K562 (cell line): ENCODE measurements around the gene RSPH6A. TPM values are rescaled to one million over a fixed set of nuclear protein-coding genes. Genes with fewer than 3 reads are reported as not detected.

ENCODE experiments used
- CCNT2 ChIP-seq: IDR thresholded peaks from 2 replicates; pipeline ENCODE4 v1.6.1; 2011; ENCODE audit warnings: borderline replicate concordance, low read depth, mild to moderate bottlenecking, moderate library complexity, mixed read lengths, low read length; ENCODE audit not compliant: insufficient read length; ENCODE audit errors: extremely low read depth
- E2F6 ChIP-seq, 2 experiments: IDR thresholded peaks; 2 replicates each; pipeline ENCODE4 v1.6.1; 2011; ENCODE audit warnings: borderline replicate concordance in 1 of 2, control low read depth in 1 of 2, low read depth in 1 of 2, low read length in 1 of 2, mild to moderate bottlenecking in 1 of 2, mixed read lengths in 1 of 2, moderate library complexity in 1 of 2; ENCODE audit not compliant: insufficient read depth in 1 of 2, insufficient read length in 1 of 2, poor library complexity in 1 of 2, severe bottlenecking in 1 of 2; ENCODE audit errors: extremely low read depth in 1 of 2
- EGR1 ChIP-seq: fragments of 450-650 bp; conservative IDR thresholded peaks from 2 replicates; pipeline ENCODE4 v1.6.1; 2017; ENCODE audit warnings: mild to moderate bottlenecking
- ELK3 ChIP-seq: fragments of 450-650 bp; formaldehyde crosslinking; IDR thresholded peaks from 2 replicates; pipeline ENCODE4 v1.4.0; 2020; ENCODE audit warnings: mild to moderate bottlenecking
- MXI1 ChIP-seq: IDR thresholded peaks from 2 replicates; pipeline ENCODE4 v1.6.1; 2011; ENCODE audit warnings: low read depth, mild to moderate bottlenecking, improper control_type of control experiment, low read length
- NFXL1 ChIP-seq: fragments of 450-650 bp; formaldehyde crosslinking; IDR thresholded peaks from 2 replicates; pipeline ENCODE4 v1.4.0; 2021; ENCODE audit warnings: mild to moderate bottlenecking
- PHB2 ChIP-seq: fragments of 450-650 bp; IDR thresholded peaks from 2 replicates; pipeline ENCODE4 v1.6.1; 2017; ENCODE audit warnings: low read depth
- SAFB2 ChIP-seq: fragments of 200-400 bp; formaldehyde crosslinking; IDR thresholded peaks from 2 replicates; pipeline ENCODE4 v1.6.1; 2018; ENCODE audit warnings: borderline replicate concordance, low read length, low read depth, moderate library complexity; ENCODE audit not compliant: severe bottlenecking
- SIN3A ChIP-seq, 2 experiments: fragments of 150-350 bp in 1 of 2; IDR thresholded peaks; 2 replicates each; pipeline ENCODE4 v1.6.1; 2011 to 2016; ENCODE audit warnings: borderline replicate concordance in 2 of 2, low read depth in 2 of 2, low read length in 2 of 2, mild to moderate bottlenecking in 2 of 2, moderate library complexity in 2 of 2; ENCODE audit not compliant: control insufficient read depth in 1 of 2
- SMARCB1 ChIP-seq: IDR thresholded peaks from 2 replicates; pipeline ENCODE4 v1.6.1; 2011; ENCODE audit warnings: improper control_type of control experiment, low read depth; ENCODE audit not compliant: insufficient read length
- SP2 ChIP-seq: IDR thresholded peaks from 2 replicates; pipeline ENCODE4 v1.6.1; 2011; ENCODE audit warnings: mild to moderate bottlenecking, low read depth, low read length, moderate library complexity; ENCODE audit not compliant: poor library complexity, severe bottlenecking; ENCODE audit errors: extremely low read depth
- STAT6 ChIP-seq: sonication (generic); formaldehyde crosslinking; IDR thresholded peaks from 2 replicates; pipeline ENCODE4 v1.8.1; 2023; ENCODE audit warnings: mild to moderate bottlenecking, missing genetic modification reagents
- TEAD1 ChIP-seq, 2 experiments: fragments of 450-650 bp in 1 of 2; sonication (generic) in 1 of 2; formaldehyde crosslinking; IDR thresholded peaks; 2 replicates each; pipeline versions ENCODE4 v1.4.0 to v1.8.0; 2020 to 2022; ENCODE audit warnings: mild to moderate bottlenecking in 2 of 2, missing genetic modification reagents in 1 of 2
- ZBTB9 ChIP-seq: fragments of 450-650 bp; formaldehyde crosslinking; IDR thresholded peaks from 2 replicates; pipeline ENCODE4 v1.4.0; 2020; ENCODE audit warnings: mild to moderate bottlenecking, moderate library complexity
- ZNF512 ChIP-seq: IDR thresholded peaks from 2 replicates; pipeline ENCODE4 v1.6.1; 2016; ENCODE audit warnings: missing genetic modification characterization, missing compliant biosample characterization
- ZNF644 ChIP-seq: fragments of 200-800 bp; sonication (Bioruptor generic); IDR thresholded peaks from 2 replicates; pipeline ENCODE4 v1.6.1; 2016; ENCODE audit warnings: low read depth, missing genetic modification characterization, missing compliant biosample characterization
- ZNF668 ChIP-seq: fragments of 250-450 bp; sonication (Bioruptor Pico); IDR thresholded peaks from 2 replicates; pipeline ENCODE4 v1.8.0; 2022; ENCODE audit warnings: mild to moderate bottlenecking, inconsistent platforms
- polyA plus RNA-seq, 8 experiments: library from polyadenylated mRNA; depleted of rRNA in 4 of 8; stranded (reverse) in 5 of 8; unstranded in 3 of 8; fragments of >200 nt; fragmentation: Nextera tagmentation in 2 of 8; fragmentation: Illumina TruSeq in 1 of 8; extraction: Ambion mirVana in 2 of 8; extraction: Trizol in 1 of 8; gene quantifications; 2 replicates each; pipeline versions ENCODE4 v1.2.1 to v1.2.3, GENCODE V29; 2011 to 2014; ENCODE audit warnings: inconsistent platforms in 1 of 8, missing spikeins in 1 of 8
- total RNA-seq, 7 experiments: library from RNA; depleted of rRNA in 6 of 7; stranded (reverse); fragments of >200 nt in 6 of 7; fragmentation: Illumina TruSeq in 2 of 7; extraction: Trizol in 2 of 7; gene quantifications; 2 replicates each; pipeline versions ENCODE4 v1.2.1 to v1.2.3, GENCODE V29; 2011 to 2021; ENCODE audit warnings: low replicate concordance in 1 of 7

RSPH6A gene
- total and polyA plus RNA-seq, 9 of the 15 experiments (the other 6 are each of a cell fraction or from before 2014, with no cell fraction given) = 0.03 to 0.15 (median 0.07) TPM; not detected in 5

- TF ChIP-seq SIN3A (IDR thresholded peaks at IDR 0.05; ENCODE audit: borderline replicate concordance in 2 of 2, control insufficient read depth in 1 of 2, low read depth in 2 of 2, low read length in 2 of 2) = no peak
- no peak for TF ChIP-seq ZNF644
- no peak for TF ChIP-seq ZNF668
- TF ChIP-seq EGR1 = no peak
- TF ChIP-seq NFXL1 (CRISPR knock-in tag) = no peak
- no peak for TF ChIP-seq ZNF512 (tag)
- no peak for TF ChIP-seq SAFB2
- TF ChIP-seq PHB2 = no peak
- no peak for TF ChIP-seq ELK3 (CRISPR knock-in tag)
- TF ChIP-seq SMARCB1 = no peak
- TF ChIP-seq CCNT2 = no peak
- TF ChIP-seq STAT6 (CRISPR knock-in tag) = no peak
- no peak for TF ChIP-seq SP2
- TF ChIP-seq E2F6 (IDR thresholded peaks at IDR 0.05; ENCODE audit: borderline replicate concordance in 1 of 2, extremely low read depth in 1 of 2, insufficient read depth in 1 of 2, insufficient read length in 1 of 2, low read depth in 1 of 2, low read length in 1 of 2, poor library complexity in 1 of 2, severe bottlenecking in 1 of 2) = peak; percentile 16 to 69
- TF ChIP-seq ZBTB9 (CRISPR knock-in tag) = 0 out of 2 replicates have a peak, but pooled peaks have one; percentile 48
- peak in 1 of 2 experiments; percentile 27; a peak in 1 of 4 replicates for TF ChIP-seq TEAD1 (CRISPR knock-in tag; IDR thresholded peaks at IDR 0.05)
- no peak for TF ChIP-seq MXI1
Observed at GRCh38 chr19:45767881-45768654, 47.0 kb downstream of the RSPH6A start (continued).
